ENCODE results near the gene NKX2-4.

- no peak for TF ChIP-seq POLR2A (IDR thresholded peaks at IDR 0.05)
- TF ChIP-seq CTCF (IDR thresholded peaks at IDR 0.05) = no peak
Measured at GRCh38 chr20:21395051-21395665, 2.2 kb downstream of the NKX2-4 start.
